Heart left ventricle (tissue), 13 donors: ENCODE data around the gene LPO.

Source experiments
- POLR2A ChIP-seq, 2 donors: fragments of 450-650 bp; IDR thresholded peaks; one replicate each; pipeline ENCODE4 v1.6.1; 2017; ENCODE audit warnings: antibody characterized with exemption in 2 of 2, mild to moderate bottlenecking in 2 of 2, moderate library complexity in 2 of 2
- TF ChIP-seq, protein P1 (sequence below), 12 donors: fragments of 200-600 bp; sonication (generic) in 4 of 12; IDR thresholded peaks; one replicate each; pipeline versions ENCODE4 v1.5.0 to v1.8.0; 2018 to 2022; ENCODE audit warnings: antibody characterized with exemption in 12 of 12, mild to moderate bottlenecking in 5 of 12
- donor health status: ischemic (EF 13 %, LVEDD 7.1; RV severe dilation, severe dysfunction).
- donor health status: DM: no; HTN: yes; CAD: no.
- donor health status: DM: no; HTN: no; CAD: no.
- donor health status: ischemic (EF 25% LVEDD 6.9; RV normal size, moderate dysfunction).
- donor health status: ischemic (EF 25% LVEDD 5.7; RV mildly dilated, moderate dysfunction).
- donor health status: ischemic (EF 35%, LVEDD 5.7; RV mildly dilated, moderate dysfunction).
- donor health status: nonischemic (EF 11% LVEDD 7.7; RV severe dilation, severe dysfunction).
- donor health status: DM: yes; HTN: yes; CAD: no.
- donor health status: PGD.
- donor health status: ischemic (EF 29% LVEDD 5.4; RV normal size, mild dysfunction).
- donor health status: nonischemic (EF 23%, LVEDD 6.1; RV moderate dilation, normal function).

GRCh38 chr17:58253082-58253481, 14.7 kb downstream of the LPO start:
- TF ChIP-seq, protein P1, sequence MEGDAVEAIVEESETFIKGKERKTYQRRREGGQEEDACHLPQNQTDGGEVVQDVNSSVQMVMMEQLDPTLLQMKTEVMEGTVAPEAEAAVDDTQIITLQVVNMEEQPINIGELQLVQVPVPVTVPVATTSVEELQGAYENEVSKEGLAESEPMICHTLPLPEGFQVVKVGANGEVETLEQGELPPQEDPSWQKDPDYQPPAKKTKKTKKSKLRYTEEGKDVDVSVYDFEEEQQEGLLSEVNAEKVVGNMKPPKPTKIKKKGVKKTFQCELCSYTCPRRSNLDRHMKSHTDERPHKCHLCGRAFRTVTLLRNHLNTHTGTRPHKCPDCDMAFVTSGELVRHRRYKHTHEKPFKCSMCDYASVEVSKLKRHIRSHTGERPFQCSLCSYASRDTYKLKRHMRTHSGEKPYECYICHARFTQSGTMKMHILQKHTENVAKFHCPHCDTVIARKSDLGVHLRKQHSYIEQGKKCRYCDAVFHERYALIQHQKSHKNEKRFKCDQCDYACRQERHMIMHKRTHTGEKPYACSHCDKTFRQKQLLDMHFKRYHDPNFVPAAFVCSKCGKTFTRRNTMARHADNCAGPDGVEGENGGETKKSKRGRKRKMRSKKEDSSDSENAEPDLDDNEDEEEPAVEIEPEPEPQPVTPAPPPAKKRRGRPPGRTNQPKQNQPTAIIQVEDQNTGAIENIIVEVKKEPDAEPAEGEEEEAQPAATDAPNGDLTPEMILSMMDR (IDR thresholded peaks at IDR 0.05): no peak
- no peak for TF ChIP-seq POLR2A (IDR thresholded peaks at IDR 0.05)
